Liver (tissue), 3 donors: ENCODE results near the gene LAMTOR2.

ENCODE experiments used
- ATF3 ChIP-seq: IDR thresholded peaks from 2 replicates; pipeline ENCODE4 v1.6.1; 2016; ENCODE audit warnings: antibody characterized with exemption
- CTCF ChIP-seq: fragments of 150-350 bp; IDR thresholded peaks from 2 replicates; pipeline ENCODE4 v1.5.1; 2017; ENCODE audit warnings: improper control_type of control experiment, low read depth, low read length; ENCODE audit not compliant: missing input control
- EGR1 ChIP-seq, 2 donors: IDR thresholded peaks; 2 replicates each; pipeline ENCODE4 v1.6.1; 2016 to 2018; ENCODE audit warnings: antibody characterized with exemption in 2 of 2, low read depth in 2 of 2
- FOXA1 ChIP-seq: IDR thresholded peaks from 2 replicates; pipeline ENCODE4 v1.6.1; 2016; ENCODE audit warnings: antibody characterized with exemption
- FOXA2 ChIP-seq: IDR thresholded peaks from 2 replicates; pipeline ENCODE4 v1.6.1; 2016; ENCODE audit warnings: antibody characterized with exemption
- GABPA ChIP-seq, 2 donors: IDR thresholded peaks in 1 of 2; conservative IDR thresholded peaks in 1 of 2; 2 replicates each; pipeline ENCODE4 v1.6.1; 2016; ENCODE audit warnings: antibody characterized with exemption in 2 of 2, mild to moderate bottlenecking in 1 of 2, moderate library complexity in 1 of 2
- JUND ChIP-seq, 2 donors: IDR thresholded peaks; 2 replicates each; pipeline ENCODE4 v1.6.1; 2016; ENCODE audit warnings: antibody characterized with exemption in 2 of 2
- MAX ChIP-seq: IDR thresholded peaks from 2 replicates; pipeline ENCODE4 v1.6.1; 2016; ENCODE audit warnings: antibody characterized with exemption
- RAD21 ChIP-seq, 2 donors: IDR thresholded peaks; 2 replicates each; pipeline ENCODE4 v1.6.1; 2016; ENCODE audit warnings: antibody characterized with exemption in 2 of 2, mild to moderate bottlenecking in 2 of 2
- REST ChIP-seq: IDR thresholded peaks from 2 replicates; pipeline ENCODE4 v1.6.1; 2016; ENCODE audit warnings: antibody characterized with exemption, mild to moderate bottlenecking
- RXRA ChIP-seq, 2 donors: IDR thresholded peaks; 2 replicates each; pipeline ENCODE4 v1.6.1; 2017 to 2018; ENCODE audit warnings: antibody characterized with exemption in 2 of 2, mild to moderate bottlenecking in 1 of 2
- TAF1 ChIP-seq: conservative IDR thresholded peaks from 2 replicates; pipeline ENCODE4 v1.6.1; 2016; ENCODE audit warnings: antibody characterized with exemption, mild to moderate bottlenecking
- YY1 ChIP-seq: IDR thresholded peaks from 2 replicates; pipeline ENCODE4 v1.6.1; 2016; ENCODE audit warnings: antibody characterized with exemption, mild to moderate bottlenecking
- ZBTB33 ChIP-seq: IDR thresholded peaks from 2 replicates; pipeline ENCODE4 v1.6.1; 2016; ENCODE audit warnings: antibody characterized with exemption
- donor health status: healthy.
- donor health status: healthy.

- TF ChIP-seq CTCF (no peak), GABPA (IDR thresholded peaks at IDR 0.05 in 1 of 2, conservative IDR thresholded peaks at IDR 0.05 in 1 of 2) (no peak), FOXA2 (no peak), REST (no peak), ZBTB33 (no peak), YY1 (no peak), RAD21 (IDR thresholded peaks at IDR 0.05) (no peak), TAF1 (no peak), MAX (no peak), JUND (IDR thresholded peaks at IDR 0.05) (no peak), FOXA1 (no peak), EGR1 (IDR thresholded peaks at IDR 0.05; ENCODE audit: low read depth in 2 of 2) (no peak), ATF3 (no peak), RXRA (IDR thresholded peaks at IDR 0.05) (no peak)
Measured at GRCh38 chr1:156065871-156066270, 11.3 kb downstream of the LAMTOR2 start.
